Parathyroid adenoma (tissue), 2 donors: ENCODE results near the gene ACSM6.
A peak's percentile ranks its signal among the peaks of the same experiment; 100 is the strongest.

Source experiments
- H2AFZ ChIP-seq: fragments of 300-600 bp; sonication (generic); one replicate; pipeline ENCODE4 v1.7.0; 2017; ENCODE audit warnings: antibody characterized with exemption, mild to moderate bottlenecking
- H3K27ac ChIP-seq: fragments of 300-600 bp; sonication (generic); one replicate; pipeline ENCODE4 v1.7.0; 2017
- H3K27me3 ChIP-seq: fragments of 300-600 bp; sonication (generic); one replicate; pipeline ENCODE4 v1.7.0; 2017; ENCODE audit warnings: low read length; ENCODE audit not compliant: control insufficient read depth, insufficient read depth
- H3K36me3 ChIP-seq: fragments of 300-600 bp; sonication (generic); one replicate; pipeline ENCODE4 v1.7.0; 2017; ENCODE audit warnings: low read length; ENCODE audit not compliant: control insufficient read depth, insufficient read depth
- H3K4me1 ChIP-seq: fragments of 300-600 bp; sonication (generic); one replicate; pipeline ENCODE4 v1.7.0; 2017; ENCODE audit warnings: control low read depth
- H3K4me2 ChIP-seq: fragments of 300-600 bp; sonication (generic); one replicate; pipeline ENCODE4 v1.7.0; 2017; ENCODE audit warnings: low read length
- H3K4me3 ChIP-seq: fragments of 300-600 bp; sonication (generic); one replicate; pipeline ENCODE4 v1.7.0; 2017; ENCODE audit warnings: low read depth, low read length
- H3K79me2 ChIP-seq: fragments of 300-600 bp; sonication (generic); one replicate; pipeline ENCODE4 v1.7.0; 2017; ENCODE audit warnings: control low read depth
- H3K9ac ChIP-seq: fragments of 300-600 bp; sonication (generic); one replicate; pipeline ENCODE4 v1.7.0; 2017; ENCODE audit warnings: mild to moderate bottlenecking
- H3K9me3 ChIP-seq: fragments of 300-600 bp; sonication (generic); one replicate; pipeline ENCODE4 v1.7.0; 2017; ENCODE audit warnings: low read length; ENCODE audit not compliant: control insufficient read depth
- CTCF ChIP-seq: fragments of 300-600 bp; sonication (generic); IDR thresholded peaks from one replicate; pipeline ENCODE4 v1.7.0; 2017; ENCODE audit warnings: antibody characterized with exemption, mild to moderate bottlenecking
- donor health status: primary hyperparathyroidism.

The ACSM6 gene

GRCh38 chr10:95268438-95268837 lies 74.4 kb downstream of the ACSM6 start:
- Histone ChIP-seq H3K4me2 (peak overlapping the region; percentile 40), H3K27me3 (no peaks in the 10 kb centered on the region), H3K4me3 (peak overlapping the region; percentile 1), H3K36me3 (no peaks in the 10 kb centered on the region), H3K9me3 (no peaks in the 10 kb centered on the region), H3K4me1 (peaks cover 16% of the 10 kb centered on the region), H3K27ac (peak overlapping the region; percentile 66), H3K79me2 (peaks cover 2% of the 10 kb centered on the region), H2AFZ (peak overlapping the region; percentile 78), H3K9ac (peak overlapping the region; percentile 2)
- no peak for TF ChIP-seq CTCF

- no peak overlapping the region for H3K9ac ChIP-seq
- H3K4me1 ChIP-seq, result peaks cover 13% of the 10 kb centered on the region
Observed at GRCh38 chr10:95273393-95274312, 79.6 kb downstream of the ACSM6 start.

GRCh38 chr10:95275726-95276366 lies 81.8 kb downstream of the ACSM6 start:
- Histone ChIP-seq H3K27ac (peak overlapping the region; percentile 63), H3K27me3 (no peaks in the 10 kb centered on the region), H3K4me1 (peaks cover 15% of the 10 kb centered on the region), H2AFZ (no peak overlapping the region), H3K4me2 (peak overlapping the region; percentile 9), H3K79me2 (peaks cover 15% of the 10 kb centered on the region), H3K9me3 (no peaks in the 10 kb centered on the region), H3K9ac (no peak overlapping the region), H3K4me3 (no peak overlapping the region), H3K36me3 (no peaks in the 10 kb centered on the region)
- TF ChIP-seq CTCF, result no peak

More at GRCh38 chr10:95273393-95274312, 79.6 kb downstream of the ACSM6 start:
- H3K27ac ChIP-seq, result peak overlapping the region; percentile 64
- peaks cover 12% of the 10 kb centered on the region for H3K79me2 ChIP-seq
- H3K36me3 ChIP-seq, result no peaks in the 10 kb centered on the region
- no peak for TF ChIP-seq CTCF
- H3K4me2 ChIP-seq, result peak overlapping the region; percentile 6
- no peak overlapping the region for H3K4me3 ChIP-seq
- no peaks in the 10 kb centered on the region for H3K27me3 ChIP-seq
- H2AFZ ChIP-seq, result peak overlapping the region; percentile 33
- no peaks in the 10 kb centered on the region for H3K9me3 ChIP-seq

DNA sequence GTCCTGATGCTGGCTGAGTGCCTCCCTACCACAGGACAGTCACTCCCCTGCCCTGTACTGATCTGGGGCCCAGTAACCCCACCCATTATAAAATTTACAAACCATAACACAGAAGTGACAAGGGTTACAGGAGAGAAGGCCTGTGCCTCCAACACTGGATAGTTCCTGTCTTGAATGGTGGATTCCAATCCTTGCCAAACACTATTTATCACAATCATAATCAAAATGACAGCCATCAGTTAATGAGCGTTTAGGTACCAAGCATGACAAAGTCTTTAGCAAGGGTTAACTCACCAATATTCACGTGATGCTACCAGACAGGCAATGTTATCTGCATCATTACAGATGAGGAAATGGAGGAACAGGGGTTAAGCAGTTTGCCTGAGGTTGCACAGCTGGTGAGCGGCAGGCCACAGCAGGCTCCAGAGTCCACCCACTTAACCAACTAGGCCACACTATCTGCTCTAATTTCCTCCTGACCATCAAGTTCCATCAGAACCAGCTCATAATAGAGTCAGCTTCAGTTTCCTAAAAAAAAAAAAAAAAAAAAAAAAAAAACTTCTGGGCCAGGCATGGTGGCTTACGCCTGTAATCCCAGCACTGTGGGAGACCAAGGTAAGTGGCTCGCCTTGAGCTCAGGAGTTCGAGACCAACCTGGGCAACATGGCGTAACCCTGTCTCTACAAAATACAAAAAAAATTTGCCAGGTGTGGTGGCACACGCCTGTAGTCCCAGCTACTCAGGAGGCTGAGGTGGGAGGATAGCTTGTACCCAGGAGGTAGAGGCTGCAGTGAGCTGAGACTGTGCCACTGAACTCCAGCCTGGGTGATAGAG lies 82.5 kb downstream of the ACSM6 start:
- H3K4me3 ChIP-seq, result no peak overlapping the region

More for the DNA sequence above, 82.5 kb downstream of the ACSM6 start:
- H3K36me3 ChIP-seq, result no peaks in the 10 kb centered on the region
- H3K27me3 ChIP-seq, result no peaks in the 10 kb centered on the region
- H3K9me3 ChIP-seq, result no peaks in the 10 kb centered on the region
- H3K4me1 ChIP-seq, result peaks cover 15% of the 10 kb centered on the region
- peak overlapping the region; percentile 63 for H3K27ac ChIP-seq
- no peak overlapping the region for H3K4me2 ChIP-seq
- no peak overlapping the region for H3K9ac ChIP-seq
- H2AFZ ChIP-seq, result no peak overlapping the region
- TF ChIP-seq CTCF, result no peak
- peaks cover 18% of the 10 kb centered on the region for H3K79me2 ChIP-seq
